Measurements from ENCODE around the gene PPT2.
A peak's percentile ranks its signal among the peaks of the same experiment; 100 is the strongest.

PPT2 gene

GRCh38 chr6:32151863-32152768 is 1.8 kb upstream of the PPT2 start, which contains the start of gene PRRT1:
PRRT1 (minus strand) TSS chr6:32151939; CDS start chr6:32151827, 112 bp downstream.
- DNase-seq (ENCODE audit: low spot score) = no peak

- peak; percentile 61 for DNase-seq (ENCODE audit: low spot score)
Observed at GRCh38 chr6:32152769-32153563, 975 bp upstream of the PPT2 start.

- peak; percentile 72 for DNase-seq (ENCODE audit: low spot score)
Observed at GRCh38 chr6:32154514-32155161, 697 bp downstream of the PPT2 start.

GRCh38 chr6:32156891-32157290 is 3.0 kb downstream of the PPT2 start:
- no peak for DNase-seq (ENCODE audit: low spot score)

- no peak for DNase-seq (ENCODE audit: low spot score)
Observed at GRCh38 chr6:32158052-32158451, 4.1 kb downstream of the PPT2 start.

- DNase-seq (ENCODE audit: low spot score) = no peak
Observed at GRCh38 chr6:32163559-32164258, 9.8 kb downstream of the PPT2 start.

GRCh38 chr6:32164295-32164694 is 10.4 kb downstream of the PPT2 start, which contains the start of gene EGFL8:
EGFL8 (plus strand) TSS chr6:32164595; CDS start chr6:32166166, 1,571 bp downstream.
- DNase-seq (ENCODE audit: low spot score) = no peak

- DNase-seq (ENCODE audit: low spot score) = no peak
Observed at GRCh38 chr6:32166411-32167061, 12.6 kb downstream of the PPT2 start.

- no peak for DNase-seq (ENCODE audit: low spot score)
Observed at GRCh38 chr6:32167154-32167760, 13.3 kb downstream of the PPT2 start.

GRCh38 chr6:32167761-32168262 is 13.9 kb downstream of the PPT2 start:
- DNase-seq (ENCODE audit: low spot score) = no peak

GRCh38 chr6:32168350-32168749 is 14.4 kb downstream of the PPT2 start:
- no peak for DNase-seq (ENCODE audit: low spot score)

GRCh38 chr6:32168807-32169591 is 15.1 kb downstream of the PPT2 start:
- no peak for DNase-seq (ENCODE audit: low spot score)

GRCh38 chr6:32170294-32170693 is 16.4 kb downstream of the PPT2 start:
- DNase-seq (ENCODE audit: low spot score) = no peak

- no peak for DNase-seq (ENCODE audit: low spot score)
Observed at GRCh38 chr6:32171234-32171633, 17.3 kb downstream of the PPT2 start.

GRCh38 chr6:32173051-32173727 is 19.2 kb downstream of the PPT2 start:
- no peak for DNase-seq (ENCODE audit: low spot score)

- no peak for DNase-seq (ENCODE audit: low spot score)
Observed at GRCh38 chr6:32174416-32174815, 20.5 kb downstream of the PPT2 start.

GRCh38 chr6:32175322-32175710 is 21.4 kb downstream of the PPT2 start:
- DNase-seq (ENCODE audit: low spot score) = no peak

- peak; percentile 98 for DNase-seq (ENCODE audit: low spot score)
Observed at GRCh38 chr6:32175711-32176475, 22.0 kb downstream of the PPT2 start, which contains the start of gene AGPAT1. AGPAT1 (minus strand) TSS chr6:32176084; CDS start chr6:32171496, 4,588 bp downstream.
